Neural progenitor cell (in vitro differentiated cells): ENCODE measurements around the gene APLF. TPM values are rescaled to one million over a fixed set of nuclear protein-coding genes. Genes with fewer than 3 reads are reported as not detected.
"Not testable (repeated sequence)": the region's sequence is repeated elsewhere in the genome, so short reads cannot be mapped to it uniquely, and the experiment has no call there.

Experiments used
- DNase-seq: peaks from one replicate; pipeline ENCODE4 v3.0.0-alpha.2; 2016; ENCODE audit warnings: low spot score
- H2AFZ ChIP-seq: fragments of 200-600 bp; sonication (generic); replicated peaks from 2 replicates; pipeline ENCODE4 v1.6.1; 2016; ENCODE audit warnings: antibody characterized with exemption
- H3F3A ChIP-seq: fragments of 200-600 bp; sonication (generic); 2 replicates; pipeline ENCODE4 v1.6.1; 2016; ENCODE audit warnings: antibody characterized with exemption, low read depth
- H3K27ac ChIP-seq: fragments of 200-600 bp; sonication (generic); 2 replicates; pipeline ENCODE4 v1.5.1; 2016; ENCODE audit warnings: mild to moderate bottlenecking
- H3K27me3 ChIP-seq: fragments of 200-600 bp; sonication (generic); 2 replicates; pipeline ENCODE4 v1.6.1; 2016; ENCODE audit warnings: mild to moderate bottlenecking, moderate library complexity
- H3K36me3 ChIP-seq: fragments of 200-600 bp; sonication (generic); 2 replicates; pipeline ENCODE4 v1.5.1; 2016
- H3K4me1 ChIP-seq: fragments of 200-600 bp; sonication (generic); 2 replicates; pipeline ENCODE4 v1.6.1; 2016; ENCODE audit warnings: mixed run types
- H3K4me2 ChIP-seq: fragments of 200-600 bp; sonication (generic); 2 replicates; pipeline ENCODE4 v1.6.1; 2016
- H3K4me3 ChIP-seq: fragments of 200-600 bp; sonication (generic); 2 replicates; pipeline ENCODE4 v1.5.1; 2016
- H3K79me2 ChIP-seq: fragments of 200-600 bp; sonication (generic); 2 replicates; pipeline ENCODE4 v1.6.1; 2016; ENCODE audit warnings: low read depth
- H3K9ac ChIP-seq: fragments of 200-600 bp; sonication (generic); 2 replicates; pipeline ENCODE4 v1.6.1; 2016
- H3K9me3 ChIP-seq: fragments of 200-600 bp; sonication (generic); 2 replicates; pipeline ENCODE4 v1.5.1; 2016; ENCODE audit warnings: low read depth
- H4K20me1 ChIP-seq: fragments of 200-600 bp; sonication (generic); 2 replicates; pipeline ENCODE4 v1.6.1; 2016; ENCODE audit warnings: low read depth
- H3K27ac Mint-ChIP-seq: 3 replicates; pipeline ENCODE4 v1.8.0; 2021; ENCODE audit warnings: mixed read lengths
- H3K27me3 Mint-ChIP-seq: 2 replicates; pipeline ENCODE4 v1.8.0; 2022; ENCODE audit warnings: low read depth, mild to moderate bottlenecking, inconsistent platforms, moderate library complexity, mixed read lengths; ENCODE audit not compliant: insufficient read depth
- H3K36me3 Mint-ChIP-seq: 3 replicates; pipeline ENCODE4 v1.8.0; 2021; ENCODE audit warnings: mixed read lengths
- H3K4me1 Mint-ChIP-seq: 3 replicates; pipeline ENCODE4 v1.8.0; 2021; ENCODE audit warnings: mixed read lengths
- H3K4me3 Mint-ChIP-seq: 3 replicates; pipeline ENCODE4 v1.8.0; 2021; ENCODE audit warnings: mild to moderate bottlenecking, moderate library complexity, mixed read lengths
- H3K9me3 Mint-ChIP-seq: 3 replicates; pipeline ENCODE4 v1.8.0; 2020; ENCODE audit warnings: mixed read lengths
- EZH2 ChIP-seq: fragments of 200-600 bp; sonication (generic); IDR thresholded peaks from 2 replicates; pipeline ENCODE4 v1.6.1; 2017; ENCODE audit warnings: antibody characterized with exemption, mild to moderate bottlenecking, moderate library complexity
- EZH2phosphoT487 ChIP-seq: fragments of 200-600 bp; sonication (generic); IDR thresholded peaks from 2 replicates; pipeline ENCODE4 v1.6.1; 2017; ENCODE audit warnings: antibody characterized with exemption
- total RNA-seq: library from RNA; depleted of rRNA; stranded (reverse); fragments of >200 nt; gene quantifications from 2 replicates; pipeline ENCODE4 v1.2.3, GENCODE V29; 2015; ENCODE audit warnings: low replicate concordance
- TF ChIP-seq, protein P1 (sequence below): fragments of 200-600 bp; sonication (generic); IDR thresholded peaks from 2 replicates; pipeline ENCODE4 v1.5.1; 2017; ENCODE audit warnings: antibody characterized with exemption, mild to moderate bottlenecking

Gene APLF
- total RNA-seq, 1 donor from 2014 or later, result 16.9 TPM

DNA sequence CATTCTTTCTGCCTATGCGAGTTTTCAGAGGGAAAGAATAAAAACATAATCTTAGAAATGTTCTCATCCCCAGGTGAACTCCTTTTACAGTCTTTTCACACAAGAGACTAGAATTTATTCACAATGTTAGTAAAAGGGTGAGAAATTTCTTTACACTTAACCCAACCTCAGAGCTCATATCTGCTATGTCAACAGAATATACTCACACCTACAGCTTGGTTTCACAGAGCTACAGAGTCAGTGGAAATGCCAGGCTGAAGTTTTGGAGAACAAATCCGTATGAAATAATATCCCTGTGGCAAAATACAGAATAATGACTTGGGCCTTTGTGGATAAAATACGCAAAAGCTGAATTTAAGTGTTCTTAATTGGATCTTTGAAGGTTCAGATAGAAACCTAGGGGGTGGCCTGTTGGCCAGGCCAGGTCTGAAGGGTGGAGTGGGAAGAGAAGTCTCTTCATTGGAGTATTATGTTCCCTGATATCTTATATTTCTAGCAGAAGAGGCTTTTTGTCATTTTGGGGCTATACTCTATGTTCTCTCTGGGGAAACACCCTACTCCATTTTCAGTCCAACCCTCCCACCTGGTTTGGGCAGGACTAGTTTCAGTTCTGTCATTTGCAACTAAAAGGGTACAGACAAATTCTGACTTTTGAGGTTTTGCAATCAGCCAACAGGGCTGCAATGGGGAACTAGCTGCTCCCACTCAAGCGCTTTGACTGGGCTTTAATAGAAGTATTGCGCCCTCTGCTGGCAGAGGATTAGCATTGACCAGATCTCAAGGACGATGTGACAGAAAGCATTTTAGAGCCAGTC, 26.0 kb upstream of the APLF start:
- no peaks in the 10 kb centered on the region for H3F3A ChIP-seq
- no peaks in the 10 kb centered on the region for H3K27me3 ChIP-seq
- TF ChIP-seq, protein P1, sequence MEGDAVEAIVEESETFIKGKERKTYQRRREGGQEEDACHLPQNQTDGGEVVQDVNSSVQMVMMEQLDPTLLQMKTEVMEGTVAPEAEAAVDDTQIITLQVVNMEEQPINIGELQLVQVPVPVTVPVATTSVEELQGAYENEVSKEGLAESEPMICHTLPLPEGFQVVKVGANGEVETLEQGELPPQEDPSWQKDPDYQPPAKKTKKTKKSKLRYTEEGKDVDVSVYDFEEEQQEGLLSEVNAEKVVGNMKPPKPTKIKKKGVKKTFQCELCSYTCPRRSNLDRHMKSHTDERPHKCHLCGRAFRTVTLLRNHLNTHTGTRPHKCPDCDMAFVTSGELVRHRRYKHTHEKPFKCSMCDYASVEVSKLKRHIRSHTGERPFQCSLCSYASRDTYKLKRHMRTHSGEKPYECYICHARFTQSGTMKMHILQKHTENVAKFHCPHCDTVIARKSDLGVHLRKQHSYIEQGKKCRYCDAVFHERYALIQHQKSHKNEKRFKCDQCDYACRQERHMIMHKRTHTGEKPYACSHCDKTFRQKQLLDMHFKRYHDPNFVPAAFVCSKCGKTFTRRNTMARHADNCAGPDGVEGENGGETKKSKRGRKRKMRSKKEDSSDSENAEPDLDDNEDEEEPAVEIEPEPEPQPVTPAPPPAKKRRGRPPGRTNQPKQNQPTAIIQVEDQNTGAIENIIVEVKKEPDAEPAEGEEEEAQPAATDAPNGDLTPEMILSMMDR, result peak; percentile 97
- TF ChIP-seq EZH2phosphoT487 (no peak), EZH2 (no peak)
- H3K27me3 Mint-ChIP-seq, result peaks cover 5% of the 10 kb centered on the region
- no peaks in the 10 kb centered on the region for H3K9me3 Mint-ChIP-seq
- no peaks in the 10 kb centered on the region for H4K20me1 ChIP-seq
- H3K4me1 ChIP-seq, result no peaks in the 10 kb centered on the region
- no peaks in the 10 kb centered on the region for H3K4me1 Mint-ChIP-seq
- no peak overlapping the region for H3K4me2 ChIP-seq
- no peak overlapping the region for H3K27ac Mint-ChIP-seq
- H3K4me3 ChIP-seq, result no peak overlapping the region
- H3K4me3 Mint-ChIP-seq, result no peak overlapping the region
- H2AFZ ChIP-seq, result peak overlapping the region; percentile 54
- H3K9ac ChIP-seq, result no peak overlapping the region
- no peaks in the 10 kb centered on the region for H3K36me3 Mint-ChIP-seq
- no peak overlapping the region for H3K27ac ChIP-seq
- H3K79me2 ChIP-seq, result no peaks in the 10 kb centered on the region
- H3K36me3 ChIP-seq, result no peaks in the 10 kb centered on the region
- H3K9me3 ChIP-seq, result no peaks in the 10 kb centered on the region
- DNase-seq, result peak; percentile 95

DNA sequence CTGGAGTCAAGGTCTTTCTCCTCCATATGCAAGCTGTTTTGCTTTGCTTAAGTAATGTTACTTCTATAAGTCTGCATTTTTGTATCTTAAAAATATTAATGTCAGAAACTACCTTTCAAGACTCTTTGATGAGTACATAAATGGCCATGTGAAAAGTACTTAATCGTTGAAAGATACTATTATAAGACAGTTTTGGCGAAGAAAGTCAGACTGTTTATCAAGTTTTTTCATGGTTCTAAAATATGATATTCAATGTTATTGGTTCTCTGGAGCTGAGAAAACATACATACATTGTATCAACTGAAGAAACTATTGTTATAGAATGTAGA, 25.4 kb upstream of the APLF start:
- H3K9me3 Mint-ChIP-seq, result no peaks in the 10 kb centered on the region

DNA sequence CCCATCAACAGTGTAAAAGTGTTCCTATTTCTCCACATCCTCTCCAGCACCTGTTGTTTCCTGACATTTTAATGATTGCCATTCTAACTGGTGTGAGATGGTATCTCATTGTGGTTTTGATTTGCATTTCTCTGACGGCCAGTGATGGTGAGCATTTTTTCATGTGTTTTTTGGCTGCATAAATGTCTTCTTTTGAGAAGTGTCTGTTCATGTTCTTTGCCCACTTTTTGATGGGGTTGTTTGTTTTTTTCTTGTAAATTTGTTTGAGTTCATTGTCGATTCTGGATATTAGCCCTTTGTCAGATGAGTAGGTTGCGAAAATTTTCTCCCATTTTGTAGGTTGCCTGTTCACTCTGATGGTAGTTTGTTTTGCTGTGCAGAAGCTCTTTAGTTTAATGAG, 21.0 kb upstream of the APLF start:
- not testable (repeated sequence) for H3K4me1 ChIP-seq, H2AFZ ChIP-seq, H3K36me3 ChIP-seq, H3K9me3 Mint-ChIP-seq, H3K27me3 ChIP-seq, H3K4me3 Mint-ChIP-seq, H3K79me2 ChIP-seq, H3K36me3 Mint-ChIP-seq, H3K27ac Mint-ChIP-seq, DNase-seq, H3F3A ChIP-seq, H3K4me1 Mint-ChIP-seq, H3K9ac ChIP-seq, H3K4me3 ChIP-seq, H3K27ac ChIP-seq, H4K20me1 ChIP-seq, H3K27me3 Mint-ChIP-seq, H3K4me2 ChIP-seq, H3K9me3 ChIP-seq

More for the DNA sequence above, 25.4 kb upstream of the APLF start:
- Mint-ChIP-seq H3K4me1 (no peaks in the 10 kb centered on the region), H3K36me3 (no peaks in the 10 kb centered on the region), H3K27me3 (peaks cover 4% of the 10 kb centered on the region), H3K27ac (no peak overlapping the region), H3K4me3 (no peak overlapping the region)
- Histone ChIP-seq H4K20me1 (no peaks in the 10 kb centered on the region), H3K4me1 (no peaks in the 10 kb centered on the region), H3K27ac (no peak overlapping the region), H3K79me2 (no peaks in the 10 kb centered on the region), H2AFZ (no peak overlapping the region), H3K27me3 (no peaks in the 10 kb centered on the region), H3K36me3 (no peaks in the 10 kb centered on the region), H3F3A (no peaks in the 10 kb centered on the region), H3K4me2 (no peak overlapping the region), H3K9me3 (no peaks in the 10 kb centered on the region), H3K4me3 (no peak overlapping the region), H3K9ac (no peak overlapping the region)
- no peak for TF ChIP-seq EZH2
- TF ChIP-seq, protein P1, result no peak
- TF ChIP-seq EZH2phosphoT487, result no peak
- no peak for DNase-seq

- H3K4me3 Mint-ChIP-seq, result no peak overlapping the region
- Histone ChIP-seq H3K27me3 (no peaks in the 10 kb centered on the region), H3K9ac (no peak overlapping the region), H3K9me3 (no peaks in the 10 kb centered on the region), H3K79me2 (no peaks in the 10 kb centered on the region), H3K36me3 (no peaks in the 10 kb centered on the region), H3K4me3 (no peak overlapping the region), H2AFZ (no peak overlapping the region), H4K20me1 (no peaks in the 10 kb centered on the region), H3K27ac (no peak overlapping the region), H3F3A (peaks cover 7% of the 10 kb centered on the region), H3K4me2 (no peak overlapping the region), H3K4me1 (no peaks in the 10 kb centered on the region)
- H3K27me3 Mint-ChIP-seq, result peaks cover 2% of the 10 kb centered on the region
- no peak for DNase-seq
- no peaks in the 10 kb centered on the region for H3K9me3 Mint-ChIP-seq
- TF ChIP-seq EZH2phosphoT487, result no peak
- TF ChIP-seq, protein P1, result no peak
- TF ChIP-seq EZH2, result no peak
- H3K27ac Mint-ChIP-seq, result no peak overlapping the region
- H3K36me3 Mint-ChIP-seq, result no peaks in the 10 kb centered on the region
- H3K4me1 Mint-ChIP-seq, result no peaks in the 10 kb centered on the region
Measured at GRCh38 chr2:68447118-68447517, 20.3 kb upstream of the APLF start.
